HG03558 (cell line): ENCODE measurements around the gene GPC6.

Source experiments
- ATAC-seq: cut with Tn5 transposase; IDR thresholded peaks from one replicate; pipeline ENCODE4 v1.9.1; 2021; ENCODE audit warnings: moderate number of reproducible peaks; ENCODE audit not compliant: unreplicated experiment; ENCODE audit errors: extremely low read depth

The GPC6 gene

DNA sequence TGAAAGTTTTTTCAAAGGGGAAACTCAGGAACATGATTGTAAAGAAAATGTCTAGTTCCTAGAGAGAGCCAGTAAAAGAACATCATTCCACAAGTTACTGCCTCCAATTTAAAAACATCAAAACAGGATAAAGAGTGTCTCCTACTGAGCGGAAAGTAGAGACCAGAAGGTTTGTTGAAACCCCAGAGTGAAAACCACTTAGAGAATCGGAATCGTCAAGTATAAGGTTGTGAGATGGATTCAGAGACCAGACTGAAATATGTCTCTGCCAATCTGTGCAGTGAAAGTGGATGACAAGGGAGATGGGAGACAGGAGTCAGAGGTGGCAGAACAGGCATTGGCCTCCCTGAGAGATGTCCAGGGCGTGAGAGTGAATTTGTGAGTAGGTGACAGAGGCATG, 133.4 kb downstream of the GPC6 start:
- ATAC-seq = no peak

DNA sequence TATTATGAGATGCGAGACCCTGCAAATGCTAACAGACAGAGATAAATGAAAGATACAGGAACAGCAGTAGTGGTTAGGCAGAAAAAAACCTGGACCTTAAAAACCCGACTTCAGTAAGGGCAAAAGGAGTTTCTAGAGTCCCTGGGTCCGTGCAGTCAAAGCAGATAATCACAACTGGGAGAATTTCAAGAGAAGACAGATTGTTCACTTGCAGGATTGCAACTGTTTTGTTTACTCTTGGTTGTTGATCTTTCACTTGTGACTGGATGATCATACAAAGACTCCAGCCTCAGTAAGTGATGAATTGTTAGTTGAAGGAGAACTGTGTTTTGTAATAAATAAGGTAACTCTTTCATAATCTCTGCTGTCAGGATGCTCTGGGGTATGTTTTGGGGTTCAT, 135.1 kb downstream of the GPC6 start:
- no peak for ATAC-seq

DNA sequence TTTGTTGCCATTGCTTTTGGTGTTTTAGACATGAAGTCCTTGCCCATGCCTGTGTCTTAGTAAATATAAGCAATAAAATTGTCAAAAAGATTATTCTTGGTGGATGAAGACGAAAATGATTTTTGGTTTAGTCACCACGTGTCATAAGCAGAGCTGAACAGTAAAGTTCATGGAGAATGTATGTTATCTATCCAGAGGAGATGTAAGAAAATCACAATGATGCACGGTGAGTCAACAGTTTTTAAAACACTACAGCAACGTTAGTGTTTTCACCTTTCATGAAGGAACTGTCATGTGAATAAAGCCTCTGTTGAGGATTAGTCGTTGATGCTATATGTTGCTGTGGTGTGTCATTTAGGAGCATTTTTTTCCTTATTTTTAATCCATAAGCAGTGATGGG, 137.6 kb downstream of the GPC6 start:
- ATAC-seq = no peak

DNA sequence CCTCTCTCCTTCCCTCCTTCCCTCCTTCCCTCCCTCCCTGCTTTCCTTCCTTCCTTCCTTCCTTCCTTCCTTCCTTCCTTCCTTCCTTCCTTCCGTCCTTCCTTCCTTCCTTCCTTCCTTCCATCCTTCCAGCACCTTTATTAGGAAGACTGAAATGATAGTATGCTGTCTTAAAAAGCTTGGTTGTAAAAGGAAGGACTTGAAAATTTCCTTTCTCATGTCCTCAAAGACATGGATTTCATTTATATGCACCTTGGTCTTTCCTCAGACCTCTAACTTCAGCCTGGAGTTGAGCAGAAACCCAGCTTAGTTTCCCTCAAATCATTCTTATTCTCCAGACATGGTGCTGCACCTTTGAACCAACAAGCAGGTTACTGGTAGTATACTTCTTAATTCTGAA, 141.7 kb downstream of the GPC6 start:
- no peak for ATAC-seq

DNA sequence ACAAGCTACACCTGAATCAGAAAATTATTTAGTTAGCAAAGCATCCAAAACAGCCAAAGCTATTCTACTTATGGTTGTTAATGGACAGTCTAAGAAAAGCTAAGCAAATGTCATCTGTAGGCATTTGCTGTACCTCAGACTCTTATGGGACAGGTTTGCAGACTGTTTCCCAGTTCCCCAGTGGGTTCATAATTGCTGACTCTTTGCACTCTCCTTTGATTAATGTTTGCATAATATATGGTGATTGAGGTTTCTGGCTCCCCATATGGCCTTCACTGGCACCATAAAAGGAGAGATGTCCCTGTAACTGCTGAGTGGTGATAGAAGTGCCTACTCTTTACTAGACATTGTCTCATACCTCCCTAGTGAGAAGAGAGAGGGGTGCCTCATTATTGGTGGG, 142.1 kb downstream of the GPC6 start:
- no peak for ATAC-seq

DNA sequence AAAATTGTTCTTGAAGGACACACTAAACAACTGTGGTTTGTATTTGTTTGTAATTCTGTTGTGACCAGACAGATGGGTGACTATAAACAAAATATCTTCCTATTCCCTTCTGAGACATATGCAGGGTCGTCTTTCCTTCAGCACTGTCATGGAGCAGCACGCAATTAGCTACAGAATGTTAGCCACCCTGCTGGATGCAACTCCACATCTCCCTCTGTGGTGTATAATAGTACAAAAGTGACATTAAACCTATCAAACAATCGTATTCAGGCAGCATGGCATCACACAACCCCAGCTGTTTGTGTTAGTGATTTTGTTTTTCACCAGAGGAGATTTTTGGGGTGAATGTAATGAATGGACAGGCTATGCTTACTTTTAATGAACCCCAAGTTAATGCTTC, 146.2 kb downstream of the GPC6 start:
- ATAC-seq = no peak

DNA sequence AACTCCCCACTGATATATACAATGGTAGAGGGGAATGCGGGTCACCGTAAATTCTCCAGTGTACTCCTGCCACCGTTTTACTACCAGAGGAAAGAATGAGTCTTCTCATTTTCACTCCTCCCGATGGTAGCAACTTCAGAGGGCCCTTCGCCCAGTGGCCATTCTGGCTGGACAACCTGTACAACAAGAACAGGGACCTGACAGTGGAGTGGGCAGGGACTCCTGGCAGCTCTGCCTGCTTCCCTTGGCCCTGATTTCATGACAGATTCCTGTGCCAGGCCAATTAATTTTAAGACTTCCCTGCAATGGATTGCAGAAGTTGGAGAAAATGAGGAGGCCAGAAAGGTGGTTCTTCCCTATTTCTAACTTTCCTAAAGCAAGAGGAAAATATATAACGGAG, 148.9 kb downstream of the GPC6 start:
- no peak for ATAC-seq

DNA sequence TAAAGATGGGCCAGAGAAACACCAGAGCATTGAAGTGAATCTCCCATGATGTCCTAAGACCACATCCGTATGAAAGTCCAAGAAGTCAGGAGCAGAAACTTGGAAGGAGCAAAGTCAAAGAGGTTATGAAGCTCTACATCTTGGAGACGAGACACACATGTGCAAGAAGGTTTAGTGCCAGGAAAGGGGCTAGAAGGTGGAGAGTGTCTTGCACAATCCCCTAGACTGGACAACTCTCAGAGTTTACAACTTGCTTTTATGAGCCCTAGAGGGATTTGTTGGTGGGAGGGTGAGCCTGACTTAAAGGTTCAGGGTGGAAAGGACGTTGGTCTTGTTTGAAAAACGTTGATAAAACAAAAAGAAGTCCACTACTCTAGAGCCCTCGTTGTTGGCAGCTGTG, 150.6 kb downstream of the GPC6 start:
- no peak for ATAC-seq

DNA sequence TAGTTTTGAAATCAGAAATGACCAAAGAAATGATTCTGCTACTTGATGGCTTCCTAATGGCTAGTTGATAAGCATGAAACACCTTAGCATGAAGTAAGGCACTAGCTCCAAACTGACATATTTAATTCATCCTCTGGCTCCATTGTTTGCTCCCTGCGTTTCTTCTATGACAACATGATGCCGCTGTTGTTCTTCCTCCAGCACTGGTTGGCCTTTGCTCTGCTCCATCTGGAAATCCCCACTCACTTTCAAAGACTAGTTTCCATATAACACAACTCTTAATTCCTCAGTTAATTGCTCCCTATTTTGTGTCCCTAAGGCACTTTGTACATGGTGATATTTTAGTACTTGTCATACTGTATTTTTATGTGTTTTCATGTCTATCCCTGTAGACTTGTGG, 151.6 kb downstream of the GPC6 start:
- no peak for ATAC-seq

DNA sequence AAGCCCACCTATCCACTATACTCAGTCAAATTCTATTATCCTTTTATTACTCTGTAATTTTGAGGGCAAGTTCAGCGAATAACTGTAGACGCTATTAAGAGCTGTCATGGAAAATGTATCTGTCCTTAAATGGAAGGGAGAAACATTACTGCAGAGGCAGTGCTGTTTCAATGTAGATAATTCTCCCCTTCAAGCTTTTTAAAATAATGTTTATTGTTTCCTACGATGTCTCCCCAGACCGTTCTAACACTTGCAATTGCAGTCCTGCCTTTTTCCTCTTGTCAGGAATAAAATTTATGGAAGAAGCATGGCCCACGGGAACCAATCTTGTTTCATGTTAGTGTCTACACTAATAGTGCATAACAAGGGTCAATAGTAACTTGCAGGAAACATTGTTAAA, 159.5 kb downstream of the GPC6 start:
- no peak for ATAC-seq

DNA sequence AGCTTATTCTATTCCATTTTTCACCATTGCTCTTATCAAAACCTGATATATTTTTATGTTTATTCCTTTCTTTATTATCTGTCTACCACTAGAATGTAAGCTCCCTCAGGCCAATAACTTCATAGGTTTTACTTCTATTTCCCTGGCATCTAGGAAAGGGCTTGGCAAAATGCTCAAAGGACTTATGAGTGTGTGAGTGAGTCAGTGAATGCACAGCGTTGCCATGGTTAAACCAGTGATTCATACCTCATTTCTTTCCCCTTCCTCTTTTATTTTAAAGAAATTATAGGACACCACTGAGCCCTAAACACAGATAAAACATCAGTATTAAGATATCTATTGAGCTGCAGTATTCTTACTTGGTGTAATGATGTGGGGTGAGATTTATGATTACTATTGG, 162.1 kb downstream of the GPC6 start:
- no peak for ATAC-seq

DNA sequence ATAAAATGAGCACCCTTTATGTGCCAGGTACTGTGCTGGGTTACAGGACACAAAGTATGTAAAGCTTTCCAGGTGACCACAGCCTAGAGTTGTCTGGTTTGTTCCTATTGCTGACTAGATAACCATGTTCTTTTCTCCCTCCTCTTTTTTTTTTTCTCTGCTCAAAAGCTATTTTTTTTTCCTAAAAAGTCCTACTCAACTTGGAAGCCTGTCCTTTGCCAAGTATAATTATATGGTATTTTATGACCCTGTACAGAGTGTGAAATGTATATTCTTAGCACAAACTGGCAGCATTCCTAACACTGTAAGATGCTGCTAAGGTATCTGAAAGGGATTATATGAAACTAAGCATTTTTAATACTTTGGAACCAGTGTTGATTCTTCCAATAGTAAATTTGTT, 171.0 kb downstream of the GPC6 start:
- no peak for ATAC-seq

DNA sequence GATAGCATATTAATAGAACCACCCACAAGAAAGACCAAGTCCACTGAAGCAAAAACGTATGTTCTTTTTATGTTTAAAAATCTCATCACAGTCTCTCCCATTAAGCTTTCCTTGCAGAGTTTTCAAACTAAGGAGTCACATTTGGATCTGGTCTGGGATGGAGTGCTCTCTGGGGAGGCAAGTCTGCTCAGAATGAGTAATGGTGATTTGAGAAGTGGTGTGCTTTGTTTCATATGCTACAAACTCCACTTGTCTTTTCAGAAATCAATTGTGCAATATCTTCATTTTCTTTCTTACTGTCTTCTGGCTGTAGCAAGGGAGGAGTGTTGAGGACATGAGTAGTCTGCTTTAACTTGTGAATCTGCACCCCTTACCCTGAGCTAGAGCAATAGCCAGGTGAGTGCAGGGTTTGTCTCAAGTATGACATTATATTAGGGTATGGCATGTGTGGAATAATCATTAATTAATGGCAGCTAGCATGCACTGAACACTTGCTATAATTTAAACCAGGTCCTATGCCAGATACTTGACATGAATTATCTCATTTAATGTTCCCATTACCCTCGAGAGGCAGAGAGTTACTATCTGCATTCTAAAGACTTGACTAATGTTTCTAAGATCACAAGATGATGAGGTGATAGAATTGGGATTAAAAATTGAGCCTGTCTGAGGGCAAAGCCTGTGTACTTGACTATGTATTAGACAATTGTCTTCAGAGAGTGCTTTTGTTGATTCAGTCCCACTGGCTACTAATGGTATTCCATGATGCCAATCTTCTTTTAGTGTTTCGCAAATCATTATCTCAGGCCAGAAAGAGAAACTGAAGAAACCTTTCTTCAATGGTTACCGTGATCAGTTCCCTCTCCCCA, 171.8 kb downstream of the GPC6 start:
- no peak for ATAC-seq

DNA sequence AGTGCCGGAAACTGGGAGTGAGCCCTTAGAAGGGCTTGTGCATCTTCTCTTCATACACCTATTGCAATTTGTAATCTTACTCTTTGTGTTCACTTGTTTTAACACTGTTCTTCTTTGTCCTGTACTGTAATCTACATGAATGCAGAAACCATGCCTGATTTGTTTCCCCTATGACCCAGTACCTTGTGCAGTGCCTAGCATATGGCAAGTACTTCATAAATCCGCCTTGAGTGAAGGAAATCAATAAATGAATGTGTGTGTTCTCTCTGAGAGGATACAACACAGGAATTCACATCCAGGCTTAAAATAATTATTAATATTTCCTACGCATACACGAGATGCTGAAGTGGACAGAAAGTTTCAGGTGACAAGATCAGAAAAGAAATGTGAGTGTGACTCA, 172.6 kb downstream of the GPC6 start:
- no peak for ATAC-seq

DNA sequence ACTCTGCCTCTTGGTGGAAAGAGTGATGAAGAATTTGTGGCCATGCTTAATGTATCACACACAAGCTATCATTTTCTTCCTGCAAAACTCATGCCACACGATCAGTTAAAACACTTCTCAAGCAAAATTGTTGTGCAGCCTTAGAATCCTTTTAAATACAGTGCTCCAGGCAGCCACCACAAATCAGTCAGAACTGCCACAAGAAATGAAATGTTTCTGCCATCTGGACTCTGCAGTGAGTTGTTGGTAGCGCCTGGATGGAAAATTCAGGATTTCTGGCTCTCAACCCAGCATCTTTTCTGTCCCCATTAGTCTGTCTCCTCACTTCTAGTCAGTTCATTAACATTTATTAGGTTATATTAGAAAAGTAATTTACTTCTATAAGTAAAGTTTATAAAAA, 179.5 kb downstream of the GPC6 start:
- ATAC-seq = no peak

DNA sequence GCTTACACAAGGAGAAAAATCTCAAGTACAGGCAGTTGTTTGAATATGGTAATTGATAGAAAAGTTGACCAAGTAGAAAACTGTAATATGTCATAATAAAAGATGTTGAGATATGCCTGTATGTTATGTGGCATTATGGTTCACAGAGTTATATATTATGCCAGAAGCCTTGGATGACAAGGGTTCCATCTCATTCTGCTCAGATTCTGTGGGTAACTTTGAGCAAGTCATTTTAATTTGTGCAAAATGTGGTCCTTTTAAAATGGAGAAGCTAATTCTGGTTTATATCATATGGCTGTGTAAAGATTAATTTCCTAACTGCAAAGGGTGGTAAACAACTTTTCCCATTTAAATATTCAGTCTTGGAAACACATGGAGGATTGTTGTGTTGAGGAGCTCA, 180.9 kb downstream of the GPC6 start:
- no peak for ATAC-seq

DNA sequence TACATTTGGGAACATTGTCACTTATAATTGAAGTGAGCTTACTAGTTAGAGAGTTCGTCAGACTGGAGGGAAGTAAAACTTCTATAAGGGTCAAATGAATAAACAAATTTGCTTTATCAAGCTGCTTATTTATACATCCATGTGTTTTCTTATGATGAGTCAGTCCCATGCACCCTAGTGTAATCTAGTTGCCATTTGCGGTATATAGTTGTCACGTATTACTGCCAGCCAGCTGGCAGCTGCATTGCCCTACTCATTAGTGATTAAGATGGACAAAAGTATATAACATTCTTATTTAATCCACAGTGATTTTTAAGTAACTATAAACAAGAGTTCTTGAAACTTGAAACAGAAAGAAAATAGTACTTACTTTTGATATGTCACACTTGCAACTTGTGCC, 182.4 kb downstream of the GPC6 start:
- ATAC-seq = no peak

DNA sequence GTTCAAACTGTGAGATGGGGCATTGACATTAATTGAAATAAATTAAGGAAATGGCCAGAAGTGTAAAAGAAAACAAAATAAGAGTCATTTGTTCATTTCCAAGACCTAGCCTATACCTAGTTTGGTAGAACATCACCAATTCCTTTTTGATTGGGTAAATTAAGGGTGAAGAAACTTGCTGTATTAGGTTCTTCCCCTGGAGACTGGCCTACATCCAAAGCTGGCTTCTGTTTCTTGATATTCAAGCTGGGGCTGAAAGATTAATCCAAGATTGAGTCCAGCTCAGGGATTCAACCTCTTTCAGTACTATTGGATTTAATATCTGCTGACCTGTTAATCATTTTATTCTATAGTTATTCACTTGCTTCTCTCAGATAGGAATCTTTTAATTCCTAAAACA, 183.2 kb downstream of the GPC6 start:
- ATAC-seq = no peak

DNA sequence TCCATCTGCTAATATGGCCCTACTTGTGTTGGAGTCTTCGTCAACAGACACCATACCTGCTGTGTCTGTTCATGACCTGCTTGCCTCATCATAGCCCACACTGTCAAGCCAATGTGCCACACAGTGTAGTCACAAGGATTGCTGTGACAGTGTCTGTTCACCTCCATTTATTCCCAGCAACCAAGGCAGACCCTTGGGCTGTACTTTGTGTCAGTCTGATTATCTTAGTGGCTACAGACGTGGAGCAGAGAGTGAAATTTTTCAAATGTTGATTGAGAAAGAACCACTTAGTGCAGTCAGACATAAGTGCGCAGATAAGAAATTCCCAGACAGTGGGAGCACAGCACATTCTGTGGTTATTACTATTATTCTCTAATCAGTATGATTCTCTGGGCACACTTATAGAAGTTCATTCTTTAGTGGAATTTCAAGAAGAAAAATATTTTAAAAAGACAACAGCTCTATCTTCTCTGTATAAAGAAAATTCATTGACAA, 184.6 kb downstream of the GPC6 start:
- ATAC-seq = no peak

DNA sequence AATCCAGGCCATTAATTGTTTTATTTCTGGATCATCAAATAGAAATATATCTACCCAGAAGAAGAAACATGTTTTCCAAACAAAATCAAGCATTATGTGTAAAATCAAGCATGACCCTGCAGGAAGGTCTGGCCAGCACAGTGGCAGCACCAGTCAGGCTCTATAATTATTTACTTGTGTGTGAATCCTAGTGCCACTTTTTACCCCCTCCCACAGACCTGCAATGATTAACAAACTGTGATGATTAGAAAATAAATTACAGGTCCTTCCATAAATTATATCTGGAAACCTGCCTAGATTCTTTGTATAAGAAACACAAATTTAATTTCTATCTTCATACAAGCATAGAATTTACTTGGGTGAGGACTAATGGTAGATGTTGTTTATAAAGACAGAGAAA, 186.1 kb downstream of the GPC6 start:
- no peak for ATAC-seq

DNA sequence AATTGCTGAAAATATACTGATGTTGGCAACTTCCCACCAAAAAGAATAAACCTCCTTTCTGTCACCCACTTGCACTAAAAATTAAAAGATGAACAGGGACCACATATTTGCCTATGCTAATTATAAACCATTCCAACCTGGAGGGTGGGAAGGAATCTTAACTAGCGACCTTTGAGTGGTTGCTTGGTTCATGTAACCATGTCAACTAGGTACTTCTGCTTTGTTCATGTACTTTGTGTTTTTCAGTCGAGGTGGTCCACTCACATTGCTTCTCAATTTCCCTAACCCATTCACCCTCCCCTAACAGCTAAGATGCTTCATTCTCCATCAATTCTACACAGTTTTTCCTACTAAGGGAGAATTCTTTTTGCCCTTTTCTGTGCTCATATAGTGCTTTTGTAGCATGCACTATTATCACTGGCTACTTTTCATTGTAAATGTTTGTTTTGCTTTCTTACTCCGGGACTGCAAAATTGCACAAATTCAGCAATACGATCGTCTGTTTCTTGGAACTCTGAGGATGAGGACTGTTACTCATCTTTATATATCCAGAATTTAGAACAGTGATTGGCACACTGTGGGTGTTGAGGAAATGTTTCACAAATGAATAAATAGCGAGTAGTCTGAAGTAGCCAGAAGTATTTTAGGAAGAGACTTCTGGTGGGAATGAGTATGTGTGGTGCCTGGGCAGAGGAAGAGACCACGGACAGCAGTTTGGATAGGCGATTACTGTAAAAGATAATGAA, 187.5 kb downstream of the GPC6 start:
- ATAC-seq = no peak
